Measurements from ENCODE around the gene TMEM100. TPM values are rescaled to one million over a fixed set of nuclear protein-coding genes. Genes with fewer than 3 reads are reported as not detected.

The TMEM100 gene
- total and polyA plus RNA-seq, 7 donors: 2.5 to 25.0 (median 9.0) TPM

DNA sequence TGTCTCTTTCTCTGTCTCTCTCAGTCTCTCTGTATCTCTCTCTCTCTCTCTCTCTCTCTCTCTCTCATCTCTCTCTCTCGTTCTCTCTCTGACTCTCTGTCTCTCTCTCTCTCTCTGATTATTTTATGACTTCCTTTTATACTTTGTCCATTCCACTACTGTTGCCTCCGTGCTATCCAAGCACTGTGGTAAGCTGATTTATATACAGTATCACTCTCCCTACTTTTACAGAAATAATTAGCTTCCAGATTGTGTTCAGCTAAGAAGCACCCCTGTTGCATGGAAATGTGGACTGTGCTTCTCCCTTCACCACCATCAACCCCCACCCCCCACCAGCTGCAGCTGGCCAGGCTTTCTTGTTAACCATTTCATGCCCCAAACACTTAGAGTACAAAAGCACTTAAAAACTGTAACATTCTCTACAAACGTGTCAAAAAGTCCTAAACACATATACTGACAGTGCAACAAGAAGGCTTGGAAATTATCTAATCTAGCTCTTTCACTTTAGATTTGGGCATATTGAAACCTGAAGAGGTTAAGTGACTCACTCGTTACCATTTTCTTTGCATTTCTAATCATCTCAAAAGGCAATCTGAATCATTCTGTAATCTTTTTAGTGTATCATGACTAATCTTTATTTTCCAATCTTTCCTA is 11.6 kb upstream of the TMEM100 start:
- 31 to 45% methylated on average over 4 of the region's 4 CpGs for WGBS, 2 donors
- intact Hi-C loops (cut with DNase I): loop anchor here (5.0 kb wide), 2 partner anchors 38 to 462 kb away; no protein-coding TSS in a partner anchor
- peaks cover 0 to 64% (median 49%) of the 10 kb centered on the region in 4 donors for H3K4me1 ChIP-seq

GRCh38 chr17:55731586-55732250 is 9.1 kb upstream of the TMEM100 start:
- intact Hi-C loops (cut with DNase I): loop anchor here (5.0 kb wide), 2 partner anchors 41 to 459 kb away; no protein-coding TSS in a partner anchor
- H3K9me3 ChIP-seq: no peaks in the 10 kb centered on the region
- peaks cover 0 to 87% (median 71%) of the 10 kb centered on the region in 4 donors for H3K4me1 ChIP-seq
- no peaks in the 10 kb centered on the region for H3K27me3 ChIP-seq
- TF ChIP-seq CTCF (IDR thresholded peaks at IDR 0.05): no peak
- peak; percentile 47 to 77 (median 62) for TF ChIP-seq POLR2AphosphoS5 (IDR thresholded peaks at IDR 0.05)
- H3K36me3 ChIP-seq: no peaks in the 10 kb centered on the region
- peak overlapping the region; percentile 77 to 85 (median 80) for H3K27ac ChIP-seq
- peak overlapping the region in 3 of 4 donors; percentile 13 to 19 (median 17) for H3K4me3 ChIP-seq
- DNase-seq: peak; percentile 91
- WGBS, 2 donors: 32 to 51% methylated on average over 10 of the region's 10 CpGs

More for the DNA sequence above, 11.6 kb upstream of the TMEM100 start:
- DNase-seq: no peak
- Histone ChIP-seq H3K9me3 (no peaks in the 10 kb centered on the region), H3K27ac (peak overlapping the region; percentile 77 to 85 (median 80)), H3K36me3 (no peaks in the 10 kb centered on the region), H3K4me3 (no peak overlapping the region), H3K27me3 (no peaks in the 10 kb centered on the region)
- TF ChIP-seq POLR2A (IDR thresholded peaks at IDR 0.05) (no peak), CTCF (IDR thresholded peaks at IDR 0.05) (no peak), EP300 (IDR thresholded peaks at IDR 0.05) (no peak), POLR2AphosphoS5 (IDR thresholded peaks at IDR 0.05) (no peak)

- no peaks in the 10 kb centered on the region for H3K27me3 ChIP-seq
- 47 to 53% methylated on average over 3 of the region's 3 CpGs for WGBS, 2 donors
- peak; percentile 59 for DNase-seq
- H3K4me3 ChIP-seq: peak overlapping the region in 3 of 4 donors; percentile 13 to 19 (median 17)
- H3K27ac ChIP-seq: peak overlapping the region; percentile 77 to 85 (median 80)
- H3K36me3 ChIP-seq: no peaks in the 10 kb centered on the region
- TF ChIP-seq EP300 (IDR thresholded peaks at IDR 0.05) (peak in 3 of 4 donors; percentile 19 to 88 (median 65)), POLR2AphosphoS5 (IDR thresholded peaks at IDR 0.05) (peak in 3 of 4 donors; percentile 36 to 73 (median 61)), CTCF (IDR thresholded peaks at IDR 0.05) (no peak)
- intact Hi-C loops (cut with DNase I): loop anchor here (5.0 kb wide), 2 partner anchors 41 to 459 kb away; no protein-coding TSS in a partner anchor
- no peaks in the 10 kb centered on the region for H3K9me3 ChIP-seq
- H3K4me1 ChIP-seq: peaks cover 0 to 92% (median 80%) of the 10 kb centered on the region in 4 donors
These were observed 8.1 kb upstream of the TMEM100 start for GRCh38 chr17:55730808-55731207.

- no peak for TF ChIP-seq EP300 (IDR thresholded peaks at IDR 0.05)
- TF ChIP-seq CTCF (IDR thresholded peaks at IDR 0.05): no peak
- no peak for TF ChIP-seq POLR2A (IDR thresholded peaks at IDR 0.05)
- no peak for TF ChIP-seq POLR2AphosphoS5 (IDR thresholded peaks at IDR 0.05)
- no peaks in the 10 kb centered on the region for H3K27me3 ChIP-seq
- intact Hi-C loops (cut with DNase I): loop anchor here (5.0 kb wide), 2 partner anchors 42 to 458 kb away; no protein-coding TSS in a partner anchor
- peaks cover 0 to 91% (median 82%) of the 10 kb centered on the region in 4 donors for H3K4me1 ChIP-seq
- H3K9me3 ChIP-seq: no peaks in the 10 kb centered on the region
- H3K27ac ChIP-seq: peak overlapping the region; percentile 77 to 85 (median 80)
- DNase-seq: no peak
- no peaks in the 10 kb centered on the region for H3K36me3 ChIP-seq
- 39 to 44% methylated on average over 1 of the region's 1 CpG for WGBS, 2 donors
- no peak overlapping the region for H3K4me3 ChIP-seq
These were observed 7.7 kb upstream of the TMEM100 start for GRCh38 chr17:55730380-55730779.

Measured in sigmoid colon (tissue), 7 donors.